Endothelial cell of umbilical vein (primary cell): ENCODE measurements around the gene CCDC57. TPM values are rescaled to one million over a fixed set of nuclear protein-coding genes. Genes with fewer than 3 reads are reported as not detected.
A peak's percentile ranks its signal among the peaks of the same experiment; 100 is the strongest.

Source experiments
- BruUV-seq: library from RNA; stranded (reverse); fragments of 400-500 nt; replicated peaks from 2 replicates; lab custom pipeline; 2021; lab: Mats Ljungman, UMichigan
- CTCF ChIA-PET: fragments of 300-600, 350-600 bp; sonication (Branson Sonifier 250); formaldehyde crosslinking; loops from one replicate; lab custom pipeline; 2021; ENCODE audit warnings: antibody characterized with exemption, inconsistent platforms; lab: Charles Lee
- POLR2A ChIA-PET: fragments of 300-600, 350-600 bp; sonication (Branson Sonifier 250); formaldehyde crosslinking; loops from one replicate; lab custom pipeline; 2021; ENCODE audit warnings: antibody characterized with exemption, inconsistent platforms; lab: Charles Lee
- DNase-seq: peaks from one replicate; pipeline ENCODE4 v3.0.0-alpha.2; 2011; ENCODE audit warnings: low read depth, low spot score
- FAIRE-seq: peaks from 2 replicates; lab custom pipeline; 2011; peaks lifted over from hg19 to GRCh38; lab: Jason Lieb, UNC
- H2AFZ ChIP-seq: 2 replicates; pipeline ENCODE4 v1.6.0; 2012; ENCODE audit warnings: low read depth, low read length, control low read depth, inconsistent platforms
- H3K27ac ChIP-seq: 2 replicates; pipeline ENCODE4 v1.5.1; 2011; ENCODE audit warnings: low read depth, mild to moderate bottlenecking, control low read depth, low read length, moderate library complexity; ENCODE audit not compliant: insufficient read depth
- H3K27me3 ChIP-seq, 2 experiments: 2 replicates each; pipeline versions ENCODE4 v1.6.0 to v1.6.1; 2011; ENCODE audit warnings: low read length in 2 of 2, mixed read lengths in 1 of 2; ENCODE audit not compliant: control insufficient read depth in 2 of 2, insufficient read depth in 2 of 2
- H3K36me3 ChIP-seq, 2 experiments: 2 replicates in 1 of 2; 3 replicates in 1 of 2; pipeline ENCODE4 v1.5.1; 2011; ENCODE audit warnings: low read length in 2 of 2, mild to moderate bottlenecking in 1 of 2, moderate library complexity in 1 of 2; ENCODE audit not compliant: control insufficient read depth in 2 of 2, insufficient read depth in 2 of 2; ENCODE audit errors: extremely low read depth in 1 of 2
- H3K4me1 ChIP-seq: 3 replicates; pipeline ENCODE4 v1.5.1; 2011; ENCODE audit warnings: mild to moderate bottlenecking, low read length; ENCODE audit not compliant: control insufficient read depth, insufficient read depth; ENCODE audit errors: extremely low read depth
- H3K4me2 ChIP-seq: 2 replicates; pipeline ENCODE4 v1.6.1; 2011; ENCODE audit warnings: low read length, control low read depth, mixed read lengths; ENCODE audit not compliant: insufficient read depth
- H3K4me3 ChIP-seq, 3 experiments: fragments of 200-600 bp in 1 of 3; sonication (generic), shearing (Covaris generic) in 1 of 3; replicated peaks in 1 of 3; 2 replicates each; pipeline ENCODE4 v1.5.1; 2011 to 2016; ENCODE audit warnings: control low read depth in 3 of 3, low read length in 3 of 3, mild to moderate bottlenecking in 2 of 3, inconsistent platforms in 1 of 3, low read depth in 1 of 3, moderate library complexity in 1 of 3; ENCODE audit not compliant: insufficient read depth in 1 of 3
- H3K79me2 ChIP-seq: 2 replicates; pipeline ENCODE4 v1.6.0; 2012; ENCODE audit warnings: low read length, inconsistent platforms; ENCODE audit not compliant: control insufficient read depth, insufficient read depth
- H3K9ac ChIP-seq: replicated peaks from 2 replicates; pipeline ENCODE3; 2011; ENCODE audit warnings: low read length, control low read depth; ENCODE audit not compliant: insufficient read depth; ENCODE audit errors: extremely low read depth
- H3K9me1 ChIP-seq: replicated peaks from 3 replicates; pipeline ENCODE4 v1.6.0; 2011; ENCODE audit warnings: mild to moderate bottlenecking, low read length; ENCODE audit not compliant: control insufficient read depth, insufficient read depth; ENCODE audit errors: extremely low read depth
- H3K9me3 ChIP-seq: replicated peaks from 2 replicates; pipeline ENCODE4 v1.5.1; 2012; ENCODE audit warnings: low read length, inconsistent platforms; ENCODE audit not compliant: control insufficient read depth, insufficient read depth
- H4K20me1 ChIP-seq: replicated peaks from 2 replicates; pipeline ENCODE3; 2011; ENCODE audit warnings: mild to moderate bottlenecking, low read length; ENCODE audit not compliant: control insufficient read depth, insufficient read depth; ENCODE audit errors: extremely low read depth
- EZH2 ChIP-seq: IDR thresholded peaks from 2 replicates; pipeline ENCODE4 v1.6.1; 2012; ENCODE audit warnings: borderline replicate concordance, low read depth, mild to moderate bottlenecking, moderate library complexity, low read length, inconsistent platforms; ENCODE audit not compliant: severe bottlenecking
- FOS ChIP-seq: IDR thresholded peaks from 2 replicates; pipeline ENCODE4 v1.6.1; 2011; ENCODE audit warnings: mild to moderate bottlenecking, low read length, moderate library complexity, borderline replicate concordance; ENCODE audit not compliant: insufficient read depth
- GATA2 ChIP-seq: IDR thresholded peaks from 2 replicates; pipeline ENCODE4 v1.7.0; 2011; ENCODE audit warnings: low read depth, mild to moderate bottlenecking, moderate library complexity, mixed read lengths, low read length; ENCODE audit not compliant: insufficient read length, insufficient read depth
- MYC ChIP-seq: IDR thresholded peaks from one replicate; pipeline ENCODE4 v1.6.1; 2011; ENCODE audit warnings: mild to moderate bottlenecking, low read depth, low read length
- dilution Hi-C: fragments of 300-500 bp; cut with MboI; formaldehyde crosslinking; loops from one replicate; pipeline ENCODE4 v1.15.0; 2019; ENCODE audit warnings: low sequenced_read_pairs; ENCODE audit not compliant: extremely low pct_ligation_motif_present
- intact Hi-C: fragments of 100-400 bp; cut with micrococcal nuclease; formaldehyde crosslinking; loops from one replicate; pipeline ENCODE4 v1.10.0; 2022
- polyA plus RNA-seq, 4 experiments: library from polyadenylated mRNA; depleted of rRNA in 3 of 4; stranded (reverse) in 3 of 4; unstranded in 1 of 4; fragments of >200 nt; gene quantifications; 2 replicates each; pipeline versions ENCODE4 v1.2.1 to v1.2.3, GENCODE V29; 2011 to 2012; ENCODE audit warnings: missing spikeins in 1 of 4
- total RNA-seq: library from RNA; stranded (reverse); gene quantifications from 2 replicates; pipeline ENCODE4 v1.2.3, GENCODE V29; 2021
- TF ChIP-seq, protein P1 (sequence below): IDR thresholded peaks from 2 replicates; pipeline ENCODE4 v1.6.1; 2011; ENCODE audit not compliant: insufficient read depth, insufficient read length
- TF ChIP-seq, protein P2 (sequence below), 2 donors: IDR thresholded peaks; 1 replicate in 1 of 2; 2 replicates in 1 of 2; pipeline ENCODE4 v1.5.1; 2011; ENCODE audit warnings: low read length in 2 of 2, mild to moderate bottlenecking in 2 of 2, moderate library complexity in 2 of 2, control low read depth in 1 of 2, inconsistent platforms in 1 of 2, low read depth in 1 of 2; ENCODE audit not compliant: insufficient read depth in 1 of 2; ENCODE audit errors: extremely low read depth in 1 of 2

The CCDC57 gene
- total and polyA plus RNA-seq, 2 donors (not counting 3 experiments of a cell fraction or from before 2014, with no cell fraction given), result 18.6 to 31.6 TPM

DNA sequence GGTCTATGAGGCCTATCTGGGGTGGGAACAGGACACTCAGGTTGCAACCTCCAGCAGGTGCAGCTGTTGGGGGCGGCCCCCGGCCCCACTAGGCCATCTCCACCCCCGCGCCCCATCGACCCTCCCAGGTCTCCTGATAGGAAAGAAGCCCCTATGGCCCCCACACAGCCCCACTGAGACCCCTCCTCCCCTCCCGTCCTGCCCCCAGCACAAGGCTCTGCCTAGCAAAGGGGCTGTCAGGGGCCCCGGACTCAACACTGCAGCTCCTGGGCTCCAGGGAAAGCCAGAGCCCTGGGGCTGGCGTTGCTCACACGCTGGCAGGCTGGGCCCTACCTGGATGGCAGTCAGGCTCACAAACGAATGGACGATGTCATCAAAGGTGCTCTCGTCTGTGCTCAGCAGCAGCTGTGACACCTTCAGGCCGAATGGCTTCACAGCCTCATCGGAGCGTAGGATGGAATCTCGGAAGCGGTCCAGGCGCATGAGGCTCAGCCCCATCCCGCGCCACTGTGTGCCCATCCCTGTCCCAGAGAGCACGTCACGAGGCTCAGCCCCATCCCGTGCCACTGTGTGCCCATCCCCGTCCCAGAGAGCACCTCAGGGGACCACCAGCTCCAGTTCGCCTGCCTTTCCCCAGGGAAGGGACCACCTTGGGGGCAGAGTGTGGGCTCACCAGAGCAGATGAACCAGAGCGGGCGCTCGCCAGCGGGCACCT lies 121.9 kb downstream of the CCDC57 start:
- H3K4me3 ChIP-seq, result no peak overlapping the region
- TSS peak; percentile 5 for BruUV-seq
- TF ChIP-seq, protein P1, sequence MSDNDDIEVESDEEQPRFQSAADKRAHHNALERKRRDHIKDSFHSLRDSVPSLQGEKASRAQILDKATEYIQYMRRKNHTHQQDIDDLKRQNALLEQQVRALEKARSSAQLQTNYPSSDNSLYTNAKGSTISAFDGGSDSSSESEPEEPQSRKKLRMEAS, result no peak
- TF ChIP-seq FOS, result no peak
- no peak for TF ChIP-seq MYC
- no peak for TF ChIP-seq EZH2
- TF ChIP-seq, protein P2, sequence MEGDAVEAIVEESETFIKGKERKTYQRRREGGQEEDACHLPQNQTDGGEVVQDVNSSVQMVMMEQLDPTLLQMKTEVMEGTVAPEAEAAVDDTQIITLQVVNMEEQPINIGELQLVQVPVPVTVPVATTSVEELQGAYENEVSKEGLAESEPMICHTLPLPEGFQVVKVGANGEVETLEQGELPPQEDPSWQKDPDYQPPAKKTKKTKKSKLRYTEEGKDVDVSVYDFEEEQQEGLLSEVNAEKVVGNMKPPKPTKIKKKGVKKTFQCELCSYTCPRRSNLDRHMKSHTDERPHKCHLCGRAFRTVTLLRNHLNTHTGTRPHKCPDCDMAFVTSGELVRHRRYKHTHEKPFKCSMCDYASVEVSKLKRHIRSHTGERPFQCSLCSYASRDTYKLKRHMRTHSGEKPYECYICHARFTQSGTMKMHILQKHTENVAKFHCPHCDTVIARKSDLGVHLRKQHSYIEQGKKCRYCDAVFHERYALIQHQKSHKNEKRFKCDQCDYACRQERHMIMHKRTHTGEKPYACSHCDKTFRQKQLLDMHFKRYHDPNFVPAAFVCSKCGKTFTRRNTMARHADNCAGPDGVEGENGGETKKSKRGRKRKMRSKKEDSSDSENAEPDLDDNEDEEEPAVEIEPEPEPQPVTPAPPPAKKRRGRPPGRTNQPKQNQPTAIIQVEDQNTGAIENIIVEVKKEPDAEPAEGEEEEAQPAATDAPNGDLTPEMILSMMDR (IDR thresholded peaks at IDR 0.05; ENCODE audit: extremely low read depth in 1 of 2, insufficient read depth in 1 of 2, low read depth in 1 of 2, low read length in 2 of 2), result no peak
- TF ChIP-seq GATA2, result no peak
- ChIA-PET POLR2A (no interaction called here), CTCF (interaction anchor here (0.5 to 4.4 kb wide), 2 partner anchors 60 to 183 kb away, joined by 4 to 13 read pairs; partner anchors contain the start of genes CSNK1D and RAC3)
- H4K20me1 ChIP-seq, result no peaks in the 10 kb centered on the region
- H3K27me3 ChIP-seq, result no peaks in the 10 kb centered on the region
- DNase-seq (no peak), FAIRE-seq (no peak)
- H3K36me3 ChIP-seq, result peaks cover 41 to 79% of the 10 kb centered on the region in 2 experiments
- H3K79me2 ChIP-seq, result peaks cover 36% of the 10 kb centered on the region
- H2AFZ ChIP-seq, result no peak overlapping the region
- intact Hi-C loops, result no loop called here
- no peak overlapping the region for H3K9ac ChIP-seq
- no peaks in the 10 kb centered on the region for H3K9me1 ChIP-seq
- H3K4me1 ChIP-seq, result peaks cover under 1% of the 10 kb centered on the region
- no peak overlapping the region for H3K4me2 ChIP-seq
- H3K27ac ChIP-seq, result no peak overlapping the region
- no peaks in the 10 kb centered on the region for H3K9me3 ChIP-seq
- dilution Hi-C loops, result no loop called here
